ENCODE results near the gene NFIC.
"Not testable (repeated sequence)": the region's sequence is repeated elsewhere in the genome, so short reads cannot be mapped to it uniquely, and the experiment has no call there.

The NFIC gene

GRCh38 chr19:3365836-3366752, at the start of gene NFIC:
TSS of gene NFIC (plus strand) at chr19:3366583. CDS start at chr19:3366637, 54 bp downstream.
- DNase-seq (ENCODE audit: low read depth), result peak; percentile 83

GRCh38 chr19:3316659-3317207, 49.6 kb upstream of the NFIC start:
- no peak for DNase-seq (ENCODE audit: low read depth)

GRCh38 chr19:3319643-3320353, 46.6 kb upstream of the NFIC start:
- peak; percentile 76 for DNase-seq (ENCODE audit: low read depth)

- DNase-seq (ENCODE audit: low read depth), result no peak
Measured at GRCh38 chr19:3320354-3320670, 46.1 kb upstream of the NFIC start.

- DNase-seq (ENCODE audit: low read depth), result no peak
Measured at GRCh38 chr19:3320853-3321252, 45.5 kb upstream of the NFIC start.

- no peak for DNase-seq (ENCODE audit: low read depth)
Measured at GRCh38 chr19:3321696-3322095, 44.7 kb upstream of the NFIC start.

- no peak for DNase-seq (ENCODE audit: low read depth)
Measured at GRCh38 chr19:3322199-3322978, 44.0 kb upstream of the NFIC start.

GRCh38 chr19:3323026-3323425, 43.4 kb upstream of the NFIC start:
- DNase-seq (ENCODE audit: low read depth), result no peak

- no peak for DNase-seq (ENCODE audit: low read depth)
Measured at GRCh38 chr19:3323658-3324057, 42.7 kb upstream of the NFIC start.

- DNase-seq (ENCODE audit: low read depth), result peak; percentile 58
Measured at GRCh38 chr19:3324405-3324856, 42.0 kb upstream of the NFIC start.

- no peak for DNase-seq (ENCODE audit: low read depth)
Measured at GRCh38 chr19:3325451-3325850, 40.9 kb upstream of the NFIC start.

- no peak for DNase-seq (ENCODE audit: low read depth)
Measured at GRCh38 chr19:3328743-3329142, 37.6 kb upstream of the NFIC start.

GRCh38 chr19:3330047-3330446, 36.3 kb upstream of the NFIC start:
- DNase-seq (ENCODE audit: low read depth), result no peak

- not testable (repeated sequence) for DNase-seq (ENCODE audit: low read depth)
Measured at GRCh38 chr19:3332232-3332631, 34.2 kb upstream of the NFIC start.

GRCh38 chr19:3333020-3333583, 33.3 kb upstream of the NFIC start:
- no peak for DNase-seq (ENCODE audit: low read depth)

- no peak for DNase-seq (ENCODE audit: low read depth)
Measured at GRCh38 chr19:3333662-3334061, 32.7 kb upstream of the NFIC start.

GRCh38 chr19:3334749-3335430, 31.5 kb upstream of the NFIC start:
- DNase-seq (ENCODE audit: low read depth), result not testable (repeated sequence)

- peak; percentile 39 for DNase-seq (ENCODE audit: low read depth)
Measured at GRCh38 chr19:3335431-3336350, 30.7 kb upstream of the NFIC start.

GRCh38 chr19:3336351-3336679, 30.1 kb upstream of the NFIC start:
- no peak for DNase-seq (ENCODE audit: low read depth)

All from ELR (cell line).